HG03460 (cell line): ENCODE data around the gene HPCAL1.

ENCODE experiments used
- ATAC-seq: cut with Tn5 transposase; IDR thresholded peaks from one replicate; pipeline ENCODE4 v1.9.1; 2021; ENCODE audit not compliant: unreplicated experiment

HPCAL1 gene

GRCh38 chr2:10382354-10383061, 79.8 kb downstream of the HPCAL1 start:
- ATAC-seq, result peak; percentile 77

GRCh38 chr2:10383960-10384734, 81.4 kb downstream of the HPCAL1 start:
- no peak for ATAC-seq

DNA sequence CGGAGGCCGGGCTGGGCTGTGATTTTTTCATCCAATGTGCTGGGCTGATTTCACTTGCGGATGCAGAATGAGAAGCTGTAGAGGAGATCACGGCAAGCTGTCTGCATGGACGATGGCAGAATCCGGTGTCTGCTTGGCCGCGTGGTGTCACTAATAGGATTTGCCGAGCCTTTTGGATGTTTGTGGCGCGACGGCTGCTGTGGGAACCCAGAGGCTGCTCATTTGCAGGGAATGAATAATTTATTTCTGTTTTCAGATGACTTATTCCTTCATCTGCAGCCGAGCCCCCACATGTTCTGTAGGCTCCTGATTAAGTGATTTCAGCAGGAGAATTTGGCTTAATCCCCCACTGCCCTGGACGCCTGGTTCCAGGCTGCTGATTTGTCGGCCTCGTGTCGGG, 82.8 kb downstream of the HPCAL1 start:
- no peak for ATAC-seq

DNA sequence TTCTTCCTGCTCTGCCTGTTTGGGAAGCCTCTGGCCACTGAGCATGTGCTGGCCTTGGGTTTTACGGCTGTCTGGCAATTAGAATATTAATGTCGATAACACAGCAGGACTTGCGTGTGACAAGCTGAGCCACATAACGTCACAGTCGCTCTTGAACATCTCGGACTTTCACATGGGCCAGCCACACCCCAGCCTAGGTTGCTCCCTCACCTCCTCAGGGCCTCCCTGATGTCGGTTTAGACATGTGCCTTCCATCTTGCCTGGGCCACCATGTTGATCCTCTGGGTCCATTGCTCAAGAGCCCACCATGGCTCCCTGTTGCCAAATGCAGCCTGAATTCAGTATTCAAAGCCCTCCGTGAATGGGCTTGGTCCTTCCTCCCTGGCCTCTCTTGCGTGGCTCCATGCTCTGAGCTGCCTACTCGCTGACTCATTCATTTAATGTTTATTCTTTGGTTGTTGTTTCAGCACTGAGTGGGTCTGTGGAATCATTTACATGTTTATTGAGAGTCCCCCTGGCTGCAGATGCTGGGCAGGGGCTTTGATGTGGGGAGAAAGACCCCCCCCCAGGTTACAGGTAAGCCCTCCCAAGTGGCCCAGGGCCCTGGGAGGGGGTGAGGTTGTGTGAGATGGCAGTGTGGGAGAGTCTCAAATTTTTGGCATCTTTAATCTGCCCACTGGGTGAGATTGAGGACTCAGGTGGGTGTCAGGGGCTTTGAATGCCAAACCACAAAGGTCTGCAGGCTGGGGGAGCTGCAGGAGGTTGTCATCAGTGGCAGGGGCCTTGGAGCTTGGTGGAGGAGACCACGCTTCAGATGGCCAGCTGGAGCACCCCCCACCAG, 83.4 kb downstream of the HPCAL1 start:
- ATAC-seq, result no peak

DNA sequence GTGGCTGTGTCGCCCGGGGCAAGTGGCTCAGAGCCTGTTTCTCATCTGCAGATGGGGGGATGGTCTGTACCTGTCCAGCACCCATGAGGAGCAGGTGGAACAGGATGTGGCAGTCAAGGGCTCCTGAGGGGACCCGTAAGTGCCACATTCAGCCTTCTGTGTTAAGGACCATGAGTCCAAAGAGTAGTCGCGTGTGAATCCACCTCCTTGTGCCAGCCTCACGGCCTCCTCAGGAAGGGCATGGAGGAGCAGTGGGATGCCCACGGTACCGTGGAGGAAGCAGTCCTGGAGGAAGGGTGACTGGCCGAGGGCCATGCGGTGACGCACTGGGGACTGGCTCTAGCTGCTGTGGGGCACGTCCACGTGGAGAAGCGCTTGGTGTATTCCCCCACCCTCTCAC, 84.3 kb downstream of the HPCAL1 start:
- no peak for ATAC-seq

DNA sequence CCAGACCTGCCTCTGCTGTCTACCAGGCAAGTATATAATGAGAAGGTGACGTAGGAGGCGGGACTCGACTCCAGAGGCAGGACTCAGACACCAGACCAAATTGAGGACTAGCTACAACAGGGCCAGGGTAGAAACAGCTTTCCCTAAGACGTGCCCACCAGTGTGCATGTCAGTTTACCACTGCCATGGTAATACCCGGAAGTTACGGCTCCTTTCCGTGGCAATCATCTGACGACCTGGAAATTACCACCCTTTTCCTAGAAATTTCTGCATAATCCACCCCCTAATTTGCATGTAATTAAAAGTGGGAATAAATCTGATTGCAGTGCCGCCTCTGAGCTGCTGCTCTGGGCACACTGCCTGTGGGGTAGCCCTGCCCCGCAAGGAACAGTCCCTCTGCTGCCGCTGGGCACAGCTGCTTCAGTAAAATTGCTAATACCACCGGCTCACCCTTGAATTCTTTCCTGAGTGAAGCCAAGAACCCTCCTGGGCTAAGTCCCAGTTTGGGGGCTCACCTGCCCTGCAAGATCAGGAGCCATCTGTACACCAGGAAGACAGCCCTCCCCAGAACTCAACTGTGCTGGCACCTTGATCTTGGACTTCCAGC, 86.4 kb downstream of the HPCAL1 start:
- no peak for ATAC-seq

GRCh38 chr2:10389573-10389972, 86.9 kb downstream of the HPCAL1 start:
- ATAC-seq, result no peak

GRCh38 chr2:10390369-10390801, 87.7 kb downstream of the HPCAL1 start:
- no peak for ATAC-seq

DNA sequence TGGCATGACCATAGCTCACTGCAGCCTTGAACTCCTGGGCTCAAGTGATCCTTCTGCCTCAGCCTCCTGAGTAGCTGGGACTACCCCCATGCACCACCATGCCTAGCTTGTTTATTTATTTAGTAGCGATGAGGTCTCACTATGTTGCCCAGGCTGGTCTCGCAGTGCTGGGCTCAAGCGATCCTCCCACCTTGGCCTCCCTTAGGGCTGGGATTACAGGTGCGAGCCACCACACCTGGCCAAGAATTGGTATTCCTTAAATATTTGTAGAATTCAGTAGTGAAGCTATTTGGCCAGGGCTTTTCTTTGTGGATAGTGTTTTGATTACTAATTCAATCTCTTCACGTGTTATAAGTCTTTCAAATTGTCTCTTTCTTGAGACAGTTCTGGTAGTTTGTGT, 89.4 kb downstream of the HPCAL1 start:
- ATAC-seq, result no peak

DNA sequence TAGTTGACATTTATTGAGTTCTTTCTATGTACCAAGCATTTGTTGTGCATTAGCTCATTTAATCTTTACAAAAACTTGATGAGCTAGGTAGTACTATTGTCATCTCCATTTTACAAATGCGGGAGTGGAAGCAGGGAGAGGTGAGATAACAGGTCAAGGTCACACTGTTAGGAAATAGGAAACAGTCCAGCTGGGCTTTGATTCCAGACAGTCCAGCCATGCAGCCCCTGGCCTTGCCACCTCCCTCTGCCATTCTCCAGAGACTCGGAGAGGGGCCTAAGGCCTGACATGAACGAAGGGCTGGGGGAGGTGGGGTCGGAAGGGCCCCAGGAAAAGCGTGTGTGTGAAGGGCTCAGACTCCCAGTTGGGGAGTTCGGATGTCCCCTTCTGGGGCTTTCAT, 89.8 kb downstream of the HPCAL1 start:
- no peak for ATAC-seq

- no peak for ATAC-seq
Measured at GRCh38 chr2:10392951-10393639, 90.4 kb downstream of the HPCAL1 start.

GRCh38 chr2:10393640-10393982, 90.9 kb downstream of the HPCAL1 start:
- ATAC-seq, result no peak

GRCh38 chr2:10395893-10396292, 93.2 kb downstream of the HPCAL1 start:
- no peak for ATAC-seq

- no peak for ATAC-seq
Measured at GRCh38 chr2:10396464-10396863, 93.8 kb downstream of the HPCAL1 start.

GRCh38 chr2:10397297-10397875, 94.7 kb downstream of the HPCAL1 start:
- ATAC-seq, result no peak

DNA sequence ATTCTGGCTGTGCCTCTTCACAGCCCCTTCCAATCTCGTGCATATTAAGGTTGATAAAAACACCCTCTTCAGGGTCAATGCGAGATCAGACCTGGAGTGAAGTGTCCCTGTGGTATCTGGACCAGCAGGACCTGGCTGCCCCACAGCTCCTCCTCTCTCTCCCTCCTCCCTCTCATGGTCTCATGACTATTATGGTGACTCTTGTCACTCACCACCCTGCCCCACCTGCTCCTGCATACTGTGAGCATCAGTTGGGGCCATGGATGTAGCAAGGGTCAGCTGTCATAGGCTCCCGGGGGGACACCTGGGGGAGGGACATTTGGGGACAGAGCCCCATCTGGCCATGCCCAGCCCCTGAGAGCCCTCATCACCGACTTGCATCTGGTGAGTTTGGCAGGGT, 95.2 kb downstream of the HPCAL1 start:
- no peak for ATAC-seq

DNA sequence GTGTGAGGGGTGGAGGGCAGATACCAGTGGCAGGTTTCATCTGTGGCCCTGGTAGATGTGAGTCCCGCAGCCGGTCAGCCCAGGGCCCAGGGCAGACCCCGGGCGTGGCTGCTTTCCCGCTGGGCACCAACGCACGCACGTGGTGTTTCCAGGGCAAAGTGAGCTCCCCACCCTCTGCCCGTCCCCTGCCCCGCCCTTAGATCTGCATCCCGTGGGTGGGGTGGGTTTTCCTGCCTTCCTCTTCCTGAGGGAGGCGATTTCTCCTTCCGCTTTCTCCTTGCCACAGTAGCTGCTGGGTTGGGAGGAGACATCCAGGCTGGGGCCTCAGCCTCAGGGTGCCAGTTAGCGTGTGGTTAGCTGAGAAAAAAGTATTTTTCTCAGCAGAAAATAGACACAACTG, 95.8 kb downstream of the HPCAL1 start:
- ATAC-seq, result no peak

GRCh38 chr2:10399358-10399757, 96.7 kb downstream of the HPCAL1 start:
- ATAC-seq, result no peak

DNA sequence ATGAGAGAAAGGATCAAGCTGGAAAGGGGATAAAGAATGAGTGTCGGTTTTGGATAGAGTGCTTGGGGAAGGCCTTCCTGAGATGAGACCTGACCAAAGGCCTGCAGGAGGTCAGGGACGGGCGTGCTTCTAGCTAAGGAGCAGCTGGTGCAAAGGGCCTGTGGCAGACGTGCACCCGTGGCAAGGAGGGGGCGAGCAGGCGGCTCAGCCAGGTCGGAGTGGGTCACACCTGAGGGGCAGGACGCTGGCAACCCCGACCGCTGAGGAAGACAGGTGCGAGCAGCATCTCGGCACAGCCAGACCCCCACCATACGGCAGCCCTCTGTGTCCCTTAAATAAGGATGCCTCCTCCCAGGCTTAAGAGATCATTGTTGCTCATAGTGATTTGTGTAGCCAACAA, 97.3 kb downstream of the HPCAL1 start:
- no peak for ATAC-seq

DNA sequence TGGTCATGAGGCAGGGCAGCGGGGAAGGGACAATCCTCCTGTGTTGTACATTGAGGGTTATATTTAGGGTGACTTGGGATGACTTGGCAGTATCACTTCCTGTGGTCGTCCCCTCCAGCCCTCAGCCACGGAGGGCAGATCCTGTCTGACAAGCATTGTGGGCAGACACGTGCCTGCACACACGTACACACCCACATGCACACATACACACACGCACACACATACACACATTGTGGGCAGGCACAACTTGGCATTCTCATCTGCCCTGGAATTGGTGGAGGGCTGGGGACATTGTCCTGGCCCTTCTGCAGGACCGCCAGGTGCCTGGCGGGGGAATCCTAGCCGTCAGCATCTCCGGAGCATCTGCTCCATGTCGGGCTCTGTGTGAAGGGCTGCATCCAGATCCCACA, 97.9 kb downstream of the HPCAL1 start:
- no peak for ATAC-seq
